SK-N-SH (cell line): ENCODE results near the gene SLC39A13.

ENCODE experiments used
- CTCF ChIP-seq: fragments of 200-600 bp; sonication (generic); IDR thresholded peaks from 2 replicates; pipeline ENCODE4 v1.6.1; 2017; ENCODE audit warnings: antibody characterized with exemption, mild to moderate bottlenecking, moderate library complexity
- EZH2phosphoT487 ChIP-seq: fragments of 200-600 bp; sonication (generic); IDR thresholded peaks from 2 replicates; pipeline ENCODE4 v1.6.1; 2017; ENCODE audit warnings: low read depth, mixed run types, mild to moderate bottlenecking, antibody characterized with exemption, moderate library complexity, borderline replicate concordance
- GABPA ChIP-seq: IDR thresholded peaks from 2 replicates; pipeline ENCODE4 v1.4.0; 2012; ENCODE audit warnings: low read depth, mild to moderate bottlenecking
- IRF3 ChIP-seq: fragments of 150-350 bp; IDR thresholded peaks from 2 replicates; pipeline ENCODE4 v1.6.1; 2016; ENCODE audit warnings: mild to moderate bottlenecking, low read depth, low read length
- POLR2AphosphoS5 ChIP-seq: IDR thresholded peaks from 2 replicates; pipeline ENCODE4 v1.6.1; 2012; ENCODE audit warnings: low read depth, low read length
- RAD21 ChIP-seq: IDR thresholded peaks from 2 replicates; pipeline ENCODE4 v1.6.1; 2012; ENCODE audit warnings: mild to moderate bottlenecking, low read length
- RFX5 ChIP-seq: IDR thresholded peaks from 2 replicates; pipeline ENCODE4 v1.6.1; 2012; ENCODE audit warnings: mild to moderate bottlenecking, improper control_type of control experiment, low read length
- RXRA ChIP-seq: IDR thresholded peaks from 2 replicates; pipeline ENCODE4 v1.4.0; 2012; ENCODE audit warnings: low read depth, mild to moderate bottlenecking, borderline replicate concordance
- TAF1 ChIP-seq: IDR thresholded peaks from 2 replicates; pipeline ENCODE4 v1.6.1; 2012; ENCODE audit warnings: low read depth, mild to moderate bottlenecking, low read length, moderate library complexity, borderline replicate concordance
- TCF12 ChIP-seq: IDR thresholded peaks from 2 replicates; pipeline ENCODE4 v1.4.0; 2012
- TEAD4 ChIP-seq: IDR thresholded peaks from 2 replicates; pipeline ENCODE4 v1.4.0; 2012; ENCODE audit warnings: mild to moderate bottlenecking, borderline replicate concordance; ENCODE audit not compliant: insufficient read depth
- USF1 ChIP-seq: IDR thresholded peaks from 2 replicates; pipeline ENCODE4 v1.4.0; 2012; ENCODE audit warnings: low read depth, borderline replicate concordance

GRCh38 chr11:47384498-47384897 is 23.9 kb upstream of the SLC39A13 start:
- TF ChIP-seq TCF12 (no peak), USF1 (no peak), CTCF (no peak), TEAD4 (no peak), TAF1 (no peak), POLR2AphosphoS5 (no peak), GABPA (no peak), RAD21 (no peak), RXRA (no peak), IRF3 (no peak), EZH2phosphoT487 (no peak), RFX5 (no peak)
